Measurements from ENCODE around the gene HOXC6. TPM values are rescaled to one million over a fixed set of nuclear protein-coding genes. Genes with fewer than 3 reads are reported as not detected.
"Not testable (repeated sequence)": the region's sequence is repeated elsewhere in the genome, so short reads cannot be mapped to it uniquely, and the experiment has no call there.

Gene HOXC6
- total RNA-seq, 1 donor from 2014 or later: 0.30 TPM

GRCh38 chr12:54033106-54033979 lies 5.1 kb downstream of the HOXC6 start:
- DNase-seq (no peak), ATAC-seq (ENCODE audit: poor library complexity) (peak; percentile 35)
- intact Hi-C loops (cut with DNase I): no loop called here

- ATAC-seq (ENCODE audit: poor library complexity) (peak; percentile 47), DNase-seq (no peak)
- intact Hi-C loops (cut with DNase I): no loop called here
Observed at GRCh38 chr12:54033980-54034784, 5.9 kb downstream of the HOXC6 start.

- intact Hi-C loops (cut with DNase I): no loop called here
- DNase-seq (no peak), ATAC-seq (ENCODE audit: poor library complexity) (no peak)
Observed at GRCh38 chr12:54034785-54035310, 6.6 kb downstream of the HOXC6 start.

- DNase-seq (no peak), ATAC-seq (ENCODE audit: poor library complexity) (no peak)
- intact Hi-C loops (cut with DNase I): no loop called here
Observed at GRCh38 chr12:54035568-54036264, 7.5 kb downstream of the HOXC6 start.

GRCh38 chr12:54036620-54037359 lies 8.6 kb downstream of the HOXC6 start:
- ATAC-seq (ENCODE audit: poor library complexity) (no peak), DNase-seq (no peak)
- intact Hi-C loops (cut with DNase I): no loop called here

GRCh38 chr12:54037360-54038283 lies 9.4 kb downstream of the HOXC6 start:
- no peak for ATAC-seq (ENCODE audit: poor library complexity)
- intact Hi-C loops (cut with DNase I): no loop called here
- no peak for DNase-seq

- intact Hi-C loops (cut with DNase I): no loop called here
- DNase-seq (no peak), ATAC-seq (ENCODE audit: poor library complexity) (no peak)
Observed at GRCh38 chr12:54038284-54038870, 10.1 kb downstream of the HOXC6 start.

- no peak for DNase-seq
- intact Hi-C loops (cut with DNase I): no loop called here
- ATAC-seq (ENCODE audit: poor library complexity): no peak
Observed at GRCh38 chr12:54038871-54039414, 10.7 kb downstream of the HOXC6 start.

GRCh38 chr12:54039417-54040147 lies 11.3 kb downstream of the HOXC6 start:
- ATAC-seq (ENCODE audit: poor library complexity) (peak; percentile 63), DNase-seq (peak; percentile 55)
- intact Hi-C loops (cut with DNase I): no loop called here

- DNase-seq (no peak), ATAC-seq (ENCODE audit: poor library complexity) (no peak)
- intact Hi-C loops (cut with DNase I): no loop called here
Observed at GRCh38 chr12:54040148-54040494, 11.9 kb downstream of the HOXC6 start.

GRCh38 chr12:54040648-54041047 lies 12.4 kb downstream of the HOXC6 start:
- intact Hi-C loops (cut with DNase I): no loop called here
- no peak for DNase-seq

GRCh38 chr12:54041097-54041690 lies 13.0 kb downstream of the HOXC6 start:
- ATAC-seq (ENCODE audit: poor library complexity) (no peak), DNase-seq (no peak)
- intact Hi-C loops (cut with DNase I): no loop called here

More at GRCh38 chr12:54040648-54041047, 12.4 kb downstream of the HOXC6 start:
- no peak for ATAC-seq (ENCODE audit: poor library complexity)

GRCh38 chr12:54042033-54042432 lies 13.8 kb downstream of the HOXC6 start:
- DNase-seq; ATAC-seq (ENCODE audit: poor library complexity); intact Hi-C loops (cut with DNase I): not testable (repeated sequence)

GRCh38 chr12:54042970-54043853 lies 15.0 kb downstream of the HOXC6 start:
- ATAC-seq (ENCODE audit: poor library complexity) (no peak), DNase-seq (no peak)
- intact Hi-C loops (cut with DNase I): no loop called here

Measured in Right ventricle myocardium superior (tissue), 1 donor.